ENCODE measurements around the gene CSGALNACT2.
"Not testable (repeated sequence)": the region's sequence is repeated elsewhere in the genome, so short reads cannot be mapped to it uniquely, and the experiment has no call there.

The CSGALNACT2 gene

DNA sequence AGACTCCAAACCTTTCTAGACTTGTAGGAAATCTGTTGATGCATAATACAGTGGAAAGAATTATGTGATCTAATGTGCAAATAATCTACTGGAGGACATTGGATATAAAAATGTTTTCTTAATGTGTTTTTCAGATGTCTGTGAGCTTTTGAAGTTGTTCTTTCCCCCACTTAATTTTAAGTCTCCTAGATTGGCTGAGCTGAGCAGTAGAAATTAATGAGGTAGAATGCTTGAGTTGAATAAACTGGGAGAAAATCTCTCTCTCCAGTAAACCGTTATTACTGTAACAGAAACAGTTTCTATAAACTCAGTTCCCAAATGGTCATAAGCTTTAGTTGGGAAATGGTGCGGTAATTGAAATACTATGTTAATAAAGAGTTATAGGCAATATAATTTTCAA is 15.7 kb downstream of the CSGALNACT2 start:
- DNase-seq: no peak

DNA sequence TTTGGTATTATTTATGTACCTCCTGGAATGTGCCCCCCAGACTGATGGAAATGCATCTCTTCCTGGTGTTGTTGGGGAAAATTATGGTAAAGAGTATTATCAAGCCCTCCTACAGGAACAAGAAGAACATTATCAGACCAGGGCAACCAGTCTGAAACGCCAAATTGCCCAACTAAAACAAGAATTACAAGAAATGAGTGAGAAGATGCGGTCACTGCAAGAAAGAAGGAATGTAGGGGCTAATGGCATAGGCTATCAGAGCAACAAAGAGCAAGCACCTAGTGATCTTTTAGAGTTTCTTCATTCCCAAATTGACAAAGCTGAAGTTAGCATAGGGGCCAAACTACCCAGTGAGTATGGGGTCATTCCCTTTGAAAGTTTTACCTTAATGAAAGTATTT is 17.0 kb downstream of the CSGALNACT2 start:
- DNase-seq: no peak

DNA sequence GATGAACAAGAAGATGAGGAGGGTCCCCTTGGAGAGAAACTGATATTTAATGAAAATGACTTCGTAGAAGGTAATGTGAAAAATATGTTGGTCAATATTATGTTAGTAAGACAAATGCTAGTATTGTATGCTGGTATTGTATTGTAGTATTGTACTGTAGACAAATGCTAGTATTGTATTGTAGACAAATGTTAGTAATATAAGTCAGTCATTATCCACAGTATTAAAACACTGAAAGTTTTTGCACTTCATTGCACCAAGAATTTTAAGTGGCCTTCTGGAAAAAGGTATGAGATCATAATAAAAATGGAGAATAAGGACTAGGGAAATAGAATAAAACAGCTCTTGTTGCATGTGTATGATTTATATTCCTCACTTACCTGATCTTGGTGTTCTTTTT is 17.5 kb downstream of the CSGALNACT2 start:
- DNase-seq: no peak

DNA sequence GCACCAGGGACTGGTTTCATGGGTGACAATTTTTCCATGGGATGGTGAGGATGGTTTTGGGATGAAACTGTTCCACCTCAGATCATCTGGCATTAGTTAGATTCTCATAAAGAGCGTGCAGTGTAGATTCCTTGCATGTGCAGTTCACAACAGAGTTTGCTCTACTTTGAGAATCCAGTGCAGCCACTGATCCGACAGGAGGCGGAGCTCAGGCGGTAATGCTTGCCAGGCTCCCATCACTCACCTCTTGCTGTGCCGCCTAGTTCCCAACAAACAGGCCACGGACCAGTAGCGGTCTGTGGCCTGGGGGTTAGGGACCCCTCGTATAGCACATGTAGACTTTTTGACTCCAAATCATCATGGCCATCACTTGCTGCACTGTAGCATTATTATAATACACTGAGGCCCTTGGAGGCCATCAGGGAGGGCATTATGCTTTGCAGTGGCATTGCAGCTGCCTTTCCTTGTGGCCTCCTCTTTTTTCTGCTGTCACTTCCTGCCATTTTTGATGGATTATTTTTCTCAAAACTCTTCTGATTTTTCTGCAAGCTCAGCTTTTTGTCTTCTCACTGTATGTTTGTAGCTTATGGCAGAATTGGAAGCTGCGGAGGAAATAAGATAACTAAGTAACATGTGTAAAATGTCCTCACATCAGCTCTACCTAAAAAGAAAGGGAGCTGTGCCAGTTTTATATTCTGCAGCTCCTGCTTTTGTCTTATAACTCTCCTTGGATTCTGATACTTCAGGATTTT is 18.5 kb downstream of the CSGALNACT2 start:
- DNase-seq: no peak

DNA sequence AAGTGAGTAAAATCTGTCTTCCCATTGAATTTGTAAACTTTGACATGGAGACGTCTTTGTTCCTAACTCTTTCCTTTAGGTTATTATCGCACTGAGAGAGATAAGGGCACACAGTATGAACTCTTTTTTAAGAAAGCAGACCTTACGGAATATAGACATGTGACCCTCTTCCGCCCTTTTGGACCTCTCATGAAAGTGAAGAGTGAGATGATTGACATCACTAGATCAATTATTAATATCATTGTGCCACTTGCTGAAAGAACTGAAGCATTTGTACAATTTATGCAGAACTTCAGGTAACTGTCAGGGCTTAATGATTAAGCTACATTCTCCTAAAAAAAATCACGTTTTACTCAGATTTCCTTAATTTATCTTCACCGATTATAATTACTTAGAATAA is 20.4 kb downstream of the CSGALNACT2 start:
- no peak for DNase-seq

DNA sequence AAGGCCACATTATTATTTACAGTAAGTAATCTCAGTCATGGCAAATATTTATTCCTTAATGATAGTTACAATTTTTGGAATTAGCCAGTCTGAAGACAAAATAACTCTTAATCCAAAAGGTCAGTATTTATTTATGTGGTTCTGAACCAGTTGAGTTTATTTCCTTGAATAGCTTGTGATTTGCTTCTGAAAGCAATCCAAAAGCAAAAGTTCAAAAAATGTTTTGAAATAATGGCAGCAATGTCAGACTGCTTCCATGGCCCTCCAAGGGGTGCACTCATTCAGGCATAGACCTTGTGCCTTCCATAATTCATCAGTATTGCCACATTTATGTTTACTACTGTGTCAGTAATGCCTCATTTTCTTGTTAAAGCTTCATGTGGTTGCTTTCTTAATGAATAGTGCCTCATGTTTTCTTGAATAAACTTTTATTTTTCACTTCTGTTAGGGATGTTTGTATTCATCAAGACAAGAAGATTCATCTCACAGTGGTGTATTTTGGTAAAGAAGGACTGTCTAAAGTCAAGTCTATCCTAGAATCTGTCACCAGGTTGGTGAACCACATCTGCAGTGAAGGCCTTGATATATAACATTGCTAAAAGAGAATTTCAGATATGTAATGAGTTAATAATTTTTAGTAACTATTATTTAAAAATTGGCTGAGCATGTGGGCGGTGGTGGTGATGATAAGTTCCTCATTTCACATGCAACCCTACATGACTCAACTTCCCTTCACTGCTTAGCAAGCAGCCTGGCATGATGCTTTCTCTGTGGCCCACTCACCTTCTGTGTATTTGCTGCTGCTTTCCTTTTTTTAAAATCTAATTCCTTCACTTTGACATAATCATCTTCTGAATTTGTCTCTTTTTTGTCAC is 22.0 kb downstream of the CSGALNACT2 start:
- no peak for DNase-seq

DNA sequence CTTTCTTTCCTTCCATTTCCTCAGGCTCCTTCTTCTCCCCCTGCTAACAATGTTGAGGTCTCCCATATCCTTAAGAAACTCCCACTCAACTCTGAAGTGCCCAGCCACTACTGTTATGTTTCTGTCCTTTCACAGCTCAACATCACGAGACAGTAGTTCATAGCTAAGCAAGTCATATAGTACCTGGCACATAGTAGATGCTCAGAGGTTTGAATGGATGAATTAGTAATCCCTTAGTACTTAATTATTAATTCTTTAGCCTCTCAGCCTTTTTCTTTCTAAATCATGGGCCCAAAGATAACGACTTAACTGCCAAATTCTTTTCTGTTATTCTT is 22.6 kb downstream of the CSGALNACT2 start:
- DNase-seq: no peak

DNA sequence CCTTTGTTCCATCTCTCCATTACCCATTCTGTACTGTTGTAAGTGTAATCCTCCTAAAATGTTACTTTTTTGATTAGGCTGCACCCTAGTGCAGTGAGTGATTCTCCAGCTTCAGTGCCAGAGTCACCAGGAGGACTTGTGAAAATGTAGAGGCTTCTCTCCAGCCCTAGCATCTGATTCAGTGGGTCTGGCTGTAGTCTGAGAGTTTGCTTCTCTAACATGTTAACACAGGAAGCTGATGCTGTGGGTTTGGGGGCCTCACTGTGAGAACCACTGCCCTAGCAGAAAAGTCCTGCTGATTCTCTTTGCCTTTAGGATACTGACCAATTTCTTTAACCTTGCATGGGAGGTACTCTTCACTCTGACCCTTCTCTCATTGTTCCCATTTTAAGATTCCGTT is 24.4 kb downstream of the CSGALNACT2 start:
- no peak for DNase-seq

DNA sequence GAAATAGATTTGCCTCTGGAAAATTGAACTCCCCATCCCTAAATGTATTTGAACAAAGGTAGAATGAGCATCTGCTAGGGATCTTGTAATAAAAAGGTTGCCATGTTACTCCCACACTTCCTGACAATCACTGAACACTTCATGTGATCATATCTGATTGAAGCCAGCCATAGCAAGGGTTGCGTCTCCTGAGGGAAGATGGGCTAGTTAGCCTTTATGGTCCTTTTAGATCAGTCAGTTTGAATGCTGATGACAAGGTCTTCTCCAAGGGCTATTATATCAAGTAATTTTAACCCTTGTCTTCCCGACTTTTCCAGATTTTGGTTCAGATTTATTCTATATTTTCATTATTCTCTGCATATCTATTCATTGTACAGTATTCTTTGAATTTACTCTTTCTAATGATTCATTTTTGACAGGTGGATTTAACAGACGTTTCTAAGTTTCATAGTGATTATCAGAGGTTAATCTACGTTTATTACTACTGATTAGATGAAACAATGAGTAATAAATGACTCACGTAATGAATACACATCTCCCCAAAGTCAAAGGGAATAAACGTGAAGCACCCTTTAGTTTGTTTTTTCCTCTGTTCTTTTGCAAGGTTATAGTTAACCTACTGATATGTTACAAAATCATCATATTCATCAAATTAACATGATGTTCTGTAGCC is 28.1 kb downstream of the CSGALNACT2 start:
- DNase-seq: peak; percentile 15

DNA sequence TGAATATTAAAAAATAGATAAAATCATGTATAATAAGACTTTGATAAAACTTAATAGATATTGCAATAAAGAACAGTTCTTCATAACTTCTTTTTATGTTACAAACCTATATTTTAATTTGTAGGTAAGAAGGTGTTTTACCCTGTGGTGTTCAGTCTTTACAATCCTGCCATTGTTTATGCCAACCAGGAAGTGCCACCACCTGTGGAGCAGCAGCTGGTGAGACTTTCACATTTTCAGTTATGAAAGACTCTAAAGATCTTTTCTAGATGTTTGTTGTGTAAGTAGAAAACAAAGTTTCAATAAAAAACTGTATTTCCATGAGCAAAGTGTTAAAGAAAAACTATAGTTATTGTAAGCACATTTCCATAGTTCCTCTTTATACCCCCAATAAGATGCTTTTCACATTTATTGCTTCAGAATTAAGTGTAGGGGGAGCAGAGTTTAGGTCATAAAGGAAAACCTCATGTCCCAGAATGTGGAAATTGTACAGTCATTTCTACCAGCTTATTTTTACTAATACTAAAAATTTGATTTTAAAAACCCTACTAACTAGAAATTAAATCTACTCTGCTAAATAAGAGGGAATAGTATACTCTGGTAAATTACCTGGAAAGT is 28.7 kb downstream of the CSGALNACT2 start:
- DNase-seq: peak; percentile 69

DNA sequence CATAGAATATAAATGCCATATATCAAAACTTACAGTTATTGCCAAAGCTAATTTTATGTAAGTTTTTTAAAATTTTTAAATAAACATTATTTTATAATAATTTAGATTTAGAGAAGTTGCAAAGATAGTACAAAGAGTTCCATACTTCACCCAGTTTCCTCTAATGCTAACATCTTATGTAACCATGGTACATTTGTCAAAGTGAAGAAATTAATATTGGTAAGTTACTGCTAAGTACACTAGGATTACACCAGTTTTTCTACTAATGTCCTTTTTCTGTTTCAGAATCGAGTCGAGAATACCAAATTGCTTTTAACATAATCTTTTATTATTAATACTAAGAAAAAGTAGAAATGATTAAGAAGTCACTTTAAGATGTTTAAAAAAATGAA is 29.2 kb downstream of the CSGALNACT2 start:
- DNase-seq: no peak

DNA sequence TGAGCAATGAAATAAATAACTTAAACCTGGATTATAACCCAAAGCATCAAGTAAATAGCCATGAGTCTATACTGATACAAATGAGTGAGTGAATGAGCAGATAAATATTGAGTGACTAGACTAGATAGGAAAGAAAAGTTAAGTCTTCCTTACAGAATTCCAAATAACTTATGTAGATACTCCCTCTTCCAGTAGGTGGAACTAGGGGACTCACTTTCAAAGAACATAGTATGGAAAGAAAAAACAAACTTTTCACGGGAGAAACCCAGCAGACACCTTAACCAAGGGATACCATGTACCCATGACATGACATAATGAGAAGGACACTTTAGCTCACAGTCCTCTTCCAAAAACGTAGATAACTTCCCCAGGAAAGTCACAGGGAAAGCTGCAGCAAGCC is 32.2 kb downstream of the CSGALNACT2 start:
- no peak for DNase-seq

DNA sequence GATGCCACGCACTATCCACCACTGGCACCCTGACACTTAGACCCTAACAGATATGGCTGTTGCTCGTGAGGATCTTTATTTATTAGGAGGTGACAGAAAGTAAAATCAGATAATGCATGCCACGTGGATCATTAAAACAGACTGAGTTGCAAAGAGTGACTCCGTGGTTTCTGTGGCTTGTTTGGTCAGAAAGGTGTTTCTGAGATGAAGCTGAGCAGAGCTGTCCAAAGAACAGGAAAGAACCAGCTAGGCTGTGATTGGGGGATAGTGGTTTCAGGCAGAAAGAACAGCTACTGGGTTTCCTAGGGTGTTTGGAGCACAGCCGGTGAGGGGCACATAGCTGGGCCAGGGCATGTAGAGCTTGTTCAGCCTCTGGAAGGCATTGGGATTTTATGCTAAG is 34.4 kb downstream of the CSGALNACT2 start:
- DNase-seq: no peak

DNA sequence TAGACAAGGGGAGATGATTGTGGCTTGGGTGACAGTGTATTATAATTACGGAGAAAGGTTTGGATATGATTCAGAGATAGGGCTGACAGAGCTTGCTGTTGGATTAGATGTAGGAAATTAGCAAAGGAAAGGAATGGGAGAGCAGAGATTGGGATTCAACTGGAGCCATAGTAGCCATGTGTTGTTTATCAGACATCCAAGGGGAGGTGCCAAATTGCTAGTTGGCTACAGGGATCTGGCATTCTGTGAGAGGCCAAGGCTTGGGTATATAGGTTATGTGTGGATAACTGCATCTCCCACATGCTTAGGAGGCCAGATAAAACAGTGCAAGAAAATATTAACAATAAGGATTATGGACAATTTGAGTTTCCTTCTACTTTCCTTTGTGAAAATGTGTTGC is 34.9 kb downstream of the CSGALNACT2 start:
- no peak for DNase-seq

DNA sequence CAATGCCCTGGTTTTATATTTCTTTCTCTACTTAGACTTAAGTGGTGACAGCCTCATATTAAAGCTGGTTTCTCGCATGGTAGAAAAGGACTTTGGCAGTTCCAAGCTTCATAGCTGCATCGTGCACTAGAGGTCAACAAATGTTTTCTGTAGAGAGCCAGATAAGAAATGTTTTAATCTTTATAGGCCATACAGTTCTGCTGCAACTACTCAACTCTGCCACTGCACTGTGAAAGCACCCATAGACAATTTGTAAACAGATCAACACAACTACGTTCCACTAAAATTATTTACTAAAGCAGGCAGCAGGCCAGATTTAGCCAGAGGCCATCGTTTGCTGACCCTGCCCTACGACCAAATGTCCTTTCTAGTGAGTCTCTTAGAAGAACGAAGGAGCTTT is 36.7 kb downstream of the CSGALNACT2 start:
- DNase-seq: no peak

DNA sequence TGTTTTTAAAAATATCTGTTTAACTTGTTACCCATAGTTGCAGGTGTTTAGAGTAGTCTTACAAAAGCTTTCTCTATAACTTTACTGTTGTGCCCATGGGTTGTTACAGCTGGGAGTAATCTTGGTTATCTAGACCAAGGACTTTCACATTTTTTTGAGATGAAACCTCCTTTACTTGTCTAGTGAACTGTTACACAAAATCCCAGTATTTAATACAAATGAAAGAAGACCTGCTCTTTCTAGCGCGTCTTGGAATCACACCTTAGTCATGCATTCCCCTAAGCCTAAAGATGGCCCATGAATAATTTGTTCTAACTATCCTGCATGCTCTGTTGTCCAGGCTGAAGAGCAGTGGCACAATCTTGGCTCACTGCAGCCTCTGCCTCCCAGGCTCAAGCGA is 38.0 kb downstream of the CSGALNACT2 start:
- DNase-seq: no peak

DNA sequence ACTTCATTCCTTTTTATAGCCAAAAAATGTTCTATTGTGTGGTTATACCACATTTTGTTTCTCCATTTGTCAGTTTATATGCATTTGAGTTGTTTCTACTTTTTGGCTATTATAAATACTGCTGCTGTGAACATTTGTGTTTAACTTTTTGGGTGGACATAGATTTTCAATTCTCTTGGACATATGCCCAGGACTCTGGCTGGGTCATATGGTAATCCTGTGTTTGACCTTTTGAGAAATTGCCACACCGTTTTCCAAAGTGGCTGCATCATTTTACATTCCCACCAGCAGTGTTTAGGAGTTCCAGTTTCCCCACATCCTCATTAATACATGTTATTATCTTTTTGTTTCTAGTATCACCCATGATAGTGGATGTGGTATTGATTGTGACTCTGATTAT is 39.4 kb downstream of the CSGALNACT2 start:
- DNase-seq: no peak

DNA sequence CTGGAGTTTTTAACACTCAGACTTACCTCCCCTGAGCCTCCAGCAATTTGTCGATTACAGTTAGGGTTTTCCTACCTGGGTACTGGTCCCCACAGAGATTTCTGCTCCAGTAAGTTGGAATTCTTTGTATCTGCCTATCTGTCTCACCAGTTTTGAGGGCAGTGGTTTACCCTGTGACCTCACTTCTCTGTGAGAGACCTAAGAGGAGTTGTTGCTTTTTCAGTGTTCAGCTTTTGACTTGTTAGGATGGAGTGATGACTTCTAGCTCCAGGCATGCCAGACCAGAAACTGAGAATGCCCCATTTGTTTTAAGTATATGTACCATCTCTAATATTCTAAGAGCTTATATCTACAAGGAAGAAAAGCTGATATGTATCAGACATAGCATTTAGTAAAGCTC is 42.9 kb downstream of the CSGALNACT2 start:
- DNase-seq: no peak

DNA sequence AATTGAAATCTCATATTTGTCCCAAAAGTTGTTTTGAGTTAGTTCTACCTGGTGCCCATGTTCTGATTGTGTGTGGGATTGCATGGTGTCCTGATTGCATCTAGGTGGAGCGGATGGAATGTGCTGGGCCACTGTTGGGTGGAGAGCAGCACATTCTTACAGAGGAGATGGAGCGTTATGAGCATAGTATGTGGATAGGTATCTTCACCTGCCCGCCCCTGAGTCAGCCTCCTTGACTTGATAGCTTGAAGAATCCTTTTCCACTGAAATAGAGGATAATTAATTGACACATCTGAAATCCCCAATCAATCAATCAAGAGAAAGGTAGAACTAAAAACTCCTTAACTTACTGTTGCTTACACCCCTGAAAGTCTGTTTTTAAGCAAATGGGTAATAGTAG is 45.5 kb downstream of the CSGALNACT2 start:
- not testable (repeated sequence) for DNase-seq

DNA sequence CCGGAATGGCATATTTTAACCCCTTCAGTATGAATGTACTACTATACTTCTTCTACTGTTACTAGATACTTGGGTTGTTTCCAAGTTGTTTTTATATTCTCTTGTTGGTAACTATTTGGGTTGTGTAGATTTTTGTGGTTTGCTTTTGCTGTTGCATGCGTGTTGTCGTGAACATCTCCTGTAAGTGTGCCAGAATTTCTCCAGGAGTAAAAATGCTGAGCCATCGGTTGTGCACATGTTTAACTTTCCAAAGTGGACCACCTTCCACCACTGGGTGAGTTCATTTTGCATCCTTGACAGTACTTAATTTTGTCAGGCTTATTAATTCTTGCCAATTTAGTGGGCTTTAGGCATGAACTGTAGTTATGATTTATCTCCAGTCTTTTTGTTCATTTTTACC is 47.9 kb downstream of the CSGALNACT2 start:
- DNase-seq: no peak

DNA sequence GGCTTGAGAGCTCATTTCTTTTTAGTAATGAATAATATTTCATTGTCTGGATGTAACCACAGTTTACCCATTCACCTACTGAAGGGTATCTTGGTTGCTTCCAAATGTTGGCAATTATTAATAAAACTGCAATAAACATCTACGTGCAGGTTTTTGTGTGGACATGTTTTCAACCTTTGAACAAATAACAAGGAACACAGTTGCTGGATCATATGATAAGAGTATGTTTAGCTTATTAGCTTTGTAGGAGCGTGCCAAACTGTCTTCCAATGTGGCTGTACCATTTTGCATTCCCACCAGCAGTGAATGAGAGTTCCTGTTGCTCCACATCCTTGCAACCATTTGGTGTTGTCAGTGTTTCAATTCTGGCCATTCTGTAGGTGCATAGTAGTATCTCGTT is 49.0 kb downstream of the CSGALNACT2 start:
- DNase-seq: no peak

DNA sequence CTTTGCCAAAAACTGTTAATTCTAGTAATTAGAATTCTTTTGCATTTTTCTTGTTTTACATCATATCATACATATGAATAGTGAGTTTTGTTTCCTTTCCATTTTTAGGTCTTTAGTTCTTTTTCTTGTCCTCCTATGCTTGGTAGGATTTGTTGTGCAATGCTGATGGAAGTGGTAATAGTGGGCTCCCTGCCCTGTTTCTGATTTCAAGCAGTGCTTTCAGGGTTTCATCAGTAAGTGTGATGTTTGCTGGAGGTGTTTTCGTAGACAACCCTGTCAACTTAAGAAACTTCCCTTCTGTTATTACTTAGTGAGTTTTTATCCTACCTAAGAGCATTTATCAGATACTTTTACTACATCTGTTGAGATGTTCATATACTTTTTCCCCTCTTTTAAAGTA is 50.5 kb downstream of the CSGALNACT2 start:
- no peak for DNase-seq

DNA sequence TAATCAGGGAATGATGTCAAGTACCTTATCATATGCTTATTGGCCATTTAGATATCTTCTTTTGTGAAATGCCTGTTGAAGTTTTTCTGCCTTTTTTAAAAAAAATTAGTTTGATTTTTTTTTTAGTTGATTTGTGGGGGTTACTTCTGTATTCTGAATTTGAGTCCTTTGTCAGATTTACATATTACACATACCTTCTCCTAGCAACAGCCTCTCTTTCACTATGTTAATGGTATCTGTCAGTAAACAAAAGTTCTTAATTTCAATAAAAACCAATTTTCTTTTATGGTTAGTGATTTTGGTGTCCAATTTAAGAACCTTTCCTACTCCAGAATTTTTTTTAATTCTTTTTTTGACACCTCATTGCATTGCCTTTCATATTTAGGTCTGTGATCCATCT is 52.0 kb downstream of the CSGALNACT2 start:
- no peak for DNase-seq

DNA sequence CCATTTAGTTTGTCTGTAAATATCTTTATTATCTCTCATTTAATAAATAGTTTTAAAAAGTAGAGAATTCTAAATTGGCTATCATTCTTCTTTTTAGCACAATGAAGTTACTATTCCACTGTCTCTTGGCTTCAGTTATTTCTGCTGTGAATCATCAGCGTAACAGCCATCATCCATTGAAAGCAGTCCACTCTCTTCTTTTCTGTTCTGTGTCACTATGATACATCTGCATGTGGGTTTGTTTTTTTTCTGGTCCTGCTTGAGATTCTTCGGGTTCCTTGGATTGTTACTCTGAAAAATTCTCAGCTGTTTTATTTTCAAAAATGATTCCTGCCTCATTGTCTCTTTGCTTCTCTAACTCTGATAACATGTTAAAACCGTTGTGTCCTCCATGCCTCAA is 52.5 kb downstream of the CSGALNACT2 start:
- DNase-seq: no peak
